LNCAP (cell line): ENCODE results near the gene ASPDH.

Experiments
- TF ChIP-seq, protein P1 (sequence below): fragments of 450-650 bp; IDR thresholded peaks from 2 replicates; pipeline ENCODE4 v1.5.1; 2017; ENCODE audit warnings: mild to moderate bottlenecking

Gene ASPDH

DNA sequence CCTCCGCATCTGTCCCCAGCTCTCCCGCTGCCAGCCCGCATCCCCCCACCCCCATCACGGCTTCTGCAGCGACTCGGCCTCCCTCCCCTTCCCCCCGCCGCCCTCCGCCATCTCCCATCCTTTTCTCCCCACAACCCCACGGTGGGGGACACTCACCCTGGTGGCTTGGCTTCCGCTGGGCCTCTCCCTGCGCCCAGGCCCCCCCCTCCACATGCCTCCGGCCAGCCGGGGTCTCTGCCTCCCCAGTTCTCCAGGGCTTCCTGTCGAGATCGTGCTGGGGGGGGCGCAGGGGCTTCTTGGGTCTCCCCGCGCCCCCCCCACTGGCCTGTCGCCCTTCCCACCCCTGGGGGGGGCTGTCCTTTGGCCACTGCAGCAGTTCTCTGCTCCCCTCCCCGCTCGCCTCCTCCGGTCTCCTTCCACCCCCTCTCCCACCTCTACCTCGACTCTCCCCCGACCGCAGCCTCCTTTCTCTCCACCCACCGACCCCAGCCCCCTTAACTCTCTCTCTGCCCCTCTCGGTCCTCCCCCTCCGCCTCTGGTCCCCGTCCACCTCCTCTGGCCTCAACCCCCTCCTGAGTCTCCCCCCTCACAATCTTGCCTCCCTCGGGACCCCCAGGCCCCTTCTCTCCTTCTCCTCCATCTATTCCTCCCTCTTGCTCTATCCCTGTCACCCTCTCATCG is 37.5 kb upstream of the ASPDH start:
- TF ChIP-seq, protein P1, sequence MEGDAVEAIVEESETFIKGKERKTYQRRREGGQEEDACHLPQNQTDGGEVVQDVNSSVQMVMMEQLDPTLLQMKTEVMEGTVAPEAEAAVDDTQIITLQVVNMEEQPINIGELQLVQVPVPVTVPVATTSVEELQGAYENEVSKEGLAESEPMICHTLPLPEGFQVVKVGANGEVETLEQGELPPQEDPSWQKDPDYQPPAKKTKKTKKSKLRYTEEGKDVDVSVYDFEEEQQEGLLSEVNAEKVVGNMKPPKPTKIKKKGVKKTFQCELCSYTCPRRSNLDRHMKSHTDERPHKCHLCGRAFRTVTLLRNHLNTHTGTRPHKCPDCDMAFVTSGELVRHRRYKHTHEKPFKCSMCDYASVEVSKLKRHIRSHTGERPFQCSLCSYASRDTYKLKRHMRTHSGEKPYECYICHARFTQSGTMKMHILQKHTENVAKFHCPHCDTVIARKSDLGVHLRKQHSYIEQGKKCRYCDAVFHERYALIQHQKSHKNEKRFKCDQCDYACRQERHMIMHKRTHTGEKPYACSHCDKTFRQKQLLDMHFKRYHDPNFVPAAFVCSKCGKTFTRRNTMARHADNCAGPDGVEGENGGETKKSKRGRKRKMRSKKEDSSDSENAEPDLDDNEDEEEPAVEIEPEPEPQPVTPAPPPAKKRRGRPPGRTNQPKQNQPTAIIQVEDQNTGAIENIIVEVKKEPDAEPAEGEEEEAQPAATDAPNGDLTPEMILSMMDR, result no peak

DNA sequence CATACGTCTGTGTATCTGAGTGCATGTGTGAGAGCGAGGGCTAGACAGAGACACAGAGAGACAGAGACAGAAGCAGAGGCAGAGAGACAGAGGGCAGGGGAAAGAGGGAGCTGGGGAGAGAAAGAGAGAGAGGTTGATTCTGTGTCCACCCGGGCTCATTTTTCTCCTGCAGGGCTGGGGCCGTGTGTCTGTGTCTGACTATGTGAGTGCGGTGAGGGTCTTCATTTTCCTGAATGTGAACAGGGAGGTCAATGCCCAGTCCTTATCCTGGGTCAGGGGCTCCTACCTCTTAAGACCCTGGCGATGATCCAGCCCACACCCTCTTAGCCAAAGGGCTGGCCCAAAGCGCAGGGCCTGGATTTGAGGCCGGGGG is 36.9 kb upstream of the ASPDH start:
- TF ChIP-seq, protein P1, result no peak

DNA sequence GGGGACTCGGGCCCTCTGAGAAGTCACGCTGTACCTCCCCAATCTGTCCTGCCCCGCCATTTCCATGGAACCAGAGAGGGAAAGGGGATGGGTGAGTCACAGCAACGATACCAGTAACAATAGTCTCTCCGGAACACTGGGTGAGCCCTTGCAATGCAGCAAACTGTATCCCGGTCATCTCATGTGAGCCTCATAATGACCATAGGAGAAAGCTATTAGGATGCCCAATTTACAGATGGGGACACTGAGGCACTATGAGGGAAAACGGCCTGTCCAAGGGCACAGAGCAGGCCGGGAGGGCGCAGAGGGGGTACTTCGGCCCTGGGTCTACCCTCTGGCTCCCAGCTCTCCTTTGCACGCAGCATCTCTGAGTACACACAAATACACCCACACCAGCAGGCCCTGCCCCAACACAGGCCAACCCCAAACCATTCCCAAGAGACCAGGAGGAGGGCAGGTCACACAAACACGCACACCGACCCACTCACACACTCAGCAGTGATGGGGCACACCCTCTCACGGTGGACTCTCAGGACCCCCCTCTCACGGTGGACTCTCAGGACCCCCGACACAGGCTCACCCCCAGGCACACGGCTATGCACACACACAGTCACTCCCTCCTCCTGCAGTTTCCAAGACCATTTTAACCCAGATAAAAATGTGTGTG is 36.3 kb upstream of the ASPDH start:
- TF ChIP-seq, protein P1, result no peak

DNA sequence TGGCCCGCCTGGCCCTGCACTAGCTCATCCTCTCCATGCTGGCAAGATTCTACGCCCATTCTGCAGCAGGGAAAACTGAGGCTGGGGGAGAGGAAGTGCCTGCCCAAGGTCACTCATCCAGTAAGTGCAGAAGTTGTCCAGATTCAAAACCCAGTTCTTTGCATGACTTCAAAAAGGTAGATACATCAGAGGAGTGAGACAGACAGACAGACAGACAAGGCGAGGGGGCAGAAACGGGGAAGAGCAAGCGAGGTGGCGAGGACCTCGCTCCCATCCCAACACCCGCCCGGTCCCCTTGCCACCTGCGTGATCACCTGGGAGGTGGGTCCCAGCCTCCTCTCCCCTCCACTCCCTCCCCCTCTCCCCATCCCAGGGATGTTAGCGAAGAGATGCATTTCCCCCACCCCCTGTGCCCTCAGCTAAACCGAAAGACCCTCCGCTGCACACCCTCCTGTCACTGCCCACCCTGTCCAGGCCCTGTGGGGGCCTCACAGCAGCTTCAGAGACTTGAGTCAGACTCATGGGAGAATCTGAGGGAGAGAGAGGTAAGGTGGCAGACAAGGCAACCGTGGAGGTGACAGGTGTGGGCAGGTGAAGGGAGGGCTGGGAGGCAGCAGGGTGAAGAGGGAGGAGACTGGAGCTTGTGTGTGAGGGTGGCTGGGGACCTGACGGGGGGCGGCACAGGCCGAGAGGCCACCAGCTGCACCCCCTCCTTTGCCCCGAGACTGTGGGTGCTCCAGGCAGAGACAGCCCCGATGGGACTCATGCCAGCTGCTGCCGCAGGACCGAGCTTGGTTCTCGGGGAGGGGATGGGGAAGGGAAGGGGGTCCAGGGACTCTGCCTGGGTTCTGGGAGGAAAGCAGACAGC is 35.6 kb upstream of the ASPDH start:
- TF ChIP-seq, protein P1, result no peak

DNA sequence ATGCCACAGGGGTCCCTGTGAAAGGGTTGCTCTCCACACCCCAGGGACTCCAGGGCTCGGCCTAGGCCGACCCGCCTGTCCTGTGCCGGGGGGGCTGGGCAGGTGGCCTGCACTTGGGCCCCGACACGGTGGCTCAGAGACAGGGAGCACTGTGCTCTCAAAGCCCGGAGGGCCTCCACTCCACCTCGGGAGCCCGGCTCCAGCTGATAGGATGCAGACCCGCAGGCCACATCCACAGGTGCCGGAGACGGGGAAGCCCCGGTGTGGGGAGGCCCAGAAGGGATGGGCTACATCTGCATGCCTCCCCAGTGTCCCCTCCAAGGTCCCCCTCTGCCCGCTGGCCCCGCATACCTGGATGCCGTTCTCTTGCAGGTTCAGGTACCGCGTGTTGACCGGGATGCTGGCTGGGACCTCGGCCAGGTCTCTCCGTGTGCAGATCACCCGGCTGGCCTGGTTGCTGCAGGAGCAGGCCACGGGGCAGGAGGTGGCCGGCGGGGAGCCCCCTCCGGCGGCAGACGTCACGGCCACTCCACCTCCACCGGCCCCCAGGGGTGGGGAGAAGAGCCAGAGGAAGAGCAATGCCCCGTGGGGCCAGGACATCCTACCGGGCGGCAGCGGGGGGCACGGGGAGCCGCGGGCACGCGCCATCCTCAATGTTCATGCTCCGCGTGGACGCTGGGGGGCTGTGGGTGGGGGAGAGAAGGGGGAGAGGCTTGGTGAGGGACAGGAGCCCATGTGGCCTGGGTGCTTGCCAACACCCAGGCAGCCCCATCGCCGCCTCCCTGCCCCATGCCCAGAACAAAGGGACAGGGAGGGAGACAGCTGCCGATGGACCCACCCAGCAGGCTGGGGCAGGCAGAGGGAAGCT is 34.7 kb upstream of the ASPDH start:
- TF ChIP-seq, protein P1, result no peak

DNA sequence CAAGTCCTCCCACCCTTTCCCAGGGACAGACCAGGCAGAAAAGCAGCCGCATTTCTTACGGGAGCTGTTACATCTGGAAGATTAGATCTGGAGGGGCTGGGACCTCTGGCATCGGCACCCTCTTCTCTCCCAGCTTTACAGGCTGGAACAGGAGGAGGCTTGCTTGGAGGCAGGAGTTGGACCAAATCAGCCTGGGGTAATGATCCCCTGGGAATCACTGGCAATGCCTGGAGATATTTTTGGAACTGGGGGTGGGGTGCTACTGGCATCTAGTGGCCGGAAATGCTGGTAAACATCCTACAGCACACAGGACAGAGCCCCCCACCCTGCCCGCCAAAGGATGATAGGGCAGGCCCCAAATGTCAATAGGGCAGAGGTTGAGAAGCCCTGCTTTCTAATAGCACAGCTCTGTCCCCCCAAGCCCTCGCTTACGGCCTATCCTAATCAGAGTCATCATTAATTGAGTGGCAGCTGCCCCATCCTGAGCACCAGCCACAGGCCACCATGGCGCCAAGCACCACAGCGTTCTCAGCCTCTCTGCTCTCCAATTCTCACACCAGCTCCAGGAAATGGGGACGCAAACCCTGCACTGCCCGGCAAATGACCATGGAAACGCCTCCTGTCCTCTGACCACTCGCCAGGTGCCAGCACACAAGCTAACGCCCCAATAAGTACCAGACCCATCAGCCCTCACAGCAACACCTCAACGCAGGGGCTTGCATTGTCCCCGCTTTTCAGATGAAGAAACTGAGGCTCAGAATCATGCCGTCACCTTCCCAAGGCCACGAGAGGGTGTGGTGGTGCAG is 33.9 kb upstream of the ASPDH start:
- TF ChIP-seq, protein P1, result no peak
